Spleen (tissue), 7 donors: ENCODE results near the gene HGS.

Source experiments
- CTCF ChIP-seq, 11 experiments: fragments of 200-600 bp in 7 of 11; fragments of 450-650 bp in 4 of 11; sonication (generic) in 4 of 11; IDR thresholded peaks in 8 of 11; conservative IDR thresholded peaks in 3 of 11; 1 replicate in 7 of 11; 2 replicates in 4 of 11; pipeline versions ENCODE4 v1.4.0 to v1.8.0; 2016 to 2021; ENCODE audit warnings: antibody characterized with exemption in 11 of 11, inconsistent platforms in 4 of 11, mild to moderate bottlenecking in 1 of 11
- POLR2A ChIP-seq, 3 donors: fragments of 450-650 bp; IDR thresholded peaks; one replicate each; pipeline ENCODE4 v1.5.1; 2017; ENCODE audit warnings: antibody characterized with exemption in 3 of 3, mild to moderate bottlenecking in 1 of 3
- donor health status: DM: no; HTN: no; CAD: no; lungs with moderate emphysema.
- donor health status: DM: no; HTN: no; CAD: no.
- donor health status: DM: no; HTN: no; CAD: no.

- TF ChIP-seq POLR2A (IDR thresholded peaks at IDR 0.05) (no peak), CTCF (IDR thresholded peaks at IDR 0.05 in 8 of 11, conservative IDR thresholded peaks at IDR 0.05 in 3 of 11) (no peak)
These were observed 38.5 kb upstream of the HGS start for GRCh38 chr17:81644976-81645952.
